Thyroid gland (tissue), 4 donors: ENCODE data around the gene TUBB2B.

Source experiments
- POLR2A ChIP-seq, 2 donors: fragments of 450-650 bp; IDR thresholded peaks; one replicate each; pipeline ENCODE4 v1.6.1; 2017; ENCODE audit warnings: antibody characterized with exemption in 2 of 2, mild to moderate bottlenecking in 2 of 2, moderate library complexity in 1 of 2
- TF ChIP-seq, protein P1 (sequence below), 6 experiments: fragments of 200-600 bp in 3 of 6; fragments of 450-650 bp in 3 of 6; sonication (generic) in 3 of 6; IDR thresholded peaks; one replicate each; pipeline ENCODE4 v1.5.1; 2016 to 2019; ENCODE audit warnings: antibody characterized with exemption in 6 of 6, mild to moderate bottlenecking in 2 of 6, inconsistent platforms in 1 of 6, moderate library complexity in 1 of 6

DNA sequence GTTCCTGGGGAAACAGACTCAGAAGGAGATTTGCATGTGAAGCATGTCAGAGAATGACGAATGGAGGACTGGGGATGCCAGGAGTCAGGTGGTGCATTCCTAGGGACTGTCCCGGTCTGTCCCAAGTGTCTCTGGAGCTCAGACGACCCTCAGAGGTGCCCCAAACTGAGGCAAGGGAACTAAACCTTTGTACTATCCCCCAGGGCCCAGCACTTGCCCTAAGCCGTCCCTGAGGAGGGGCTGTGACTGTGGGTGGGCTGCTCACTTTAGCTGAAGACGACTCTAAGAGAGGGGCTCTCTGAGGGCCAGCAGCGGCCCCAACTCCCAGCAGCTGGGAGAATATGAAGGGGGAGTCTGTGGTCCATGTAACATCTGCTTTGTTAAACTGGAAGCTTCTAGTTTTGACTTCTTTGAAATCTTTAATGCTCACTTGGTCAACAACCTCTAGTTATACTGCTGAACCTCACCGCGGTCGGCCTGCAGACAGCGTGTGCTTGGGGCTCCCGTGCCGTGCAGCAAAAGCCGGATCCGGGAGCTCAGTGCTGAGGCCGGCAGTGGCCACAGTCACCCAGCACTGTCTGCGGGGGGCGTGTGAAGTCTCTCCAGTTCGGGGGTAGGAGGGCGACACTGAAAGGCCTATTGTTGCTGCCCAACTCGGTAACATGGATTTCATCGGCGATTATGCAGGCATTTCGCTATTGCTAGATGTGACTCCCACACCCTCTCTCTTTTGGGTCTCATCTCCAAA lies 34.2 kb downstream of the TUBB2B start:
- no peak for TF ChIP-seq POLR2A (IDR thresholded peaks at IDR 0.05)
- TF ChIP-seq, protein P1, sequence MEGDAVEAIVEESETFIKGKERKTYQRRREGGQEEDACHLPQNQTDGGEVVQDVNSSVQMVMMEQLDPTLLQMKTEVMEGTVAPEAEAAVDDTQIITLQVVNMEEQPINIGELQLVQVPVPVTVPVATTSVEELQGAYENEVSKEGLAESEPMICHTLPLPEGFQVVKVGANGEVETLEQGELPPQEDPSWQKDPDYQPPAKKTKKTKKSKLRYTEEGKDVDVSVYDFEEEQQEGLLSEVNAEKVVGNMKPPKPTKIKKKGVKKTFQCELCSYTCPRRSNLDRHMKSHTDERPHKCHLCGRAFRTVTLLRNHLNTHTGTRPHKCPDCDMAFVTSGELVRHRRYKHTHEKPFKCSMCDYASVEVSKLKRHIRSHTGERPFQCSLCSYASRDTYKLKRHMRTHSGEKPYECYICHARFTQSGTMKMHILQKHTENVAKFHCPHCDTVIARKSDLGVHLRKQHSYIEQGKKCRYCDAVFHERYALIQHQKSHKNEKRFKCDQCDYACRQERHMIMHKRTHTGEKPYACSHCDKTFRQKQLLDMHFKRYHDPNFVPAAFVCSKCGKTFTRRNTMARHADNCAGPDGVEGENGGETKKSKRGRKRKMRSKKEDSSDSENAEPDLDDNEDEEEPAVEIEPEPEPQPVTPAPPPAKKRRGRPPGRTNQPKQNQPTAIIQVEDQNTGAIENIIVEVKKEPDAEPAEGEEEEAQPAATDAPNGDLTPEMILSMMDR (IDR thresholded peaks at IDR 0.05): no peak
